HG03378 (cell line): ENCODE data around the gene CHCHD6.

Experiments
- ATAC-seq: cut with Tn5 transposase; IDR thresholded peaks from one replicate; pipeline ENCODE4 v1.9.1; 2021; ENCODE audit warnings: mild to moderate bottlenecking, moderate library complexity; ENCODE audit not compliant: unreplicated experiment

CHCHD6 gene

GRCh38 chr3:127000761-127001160, 296.7 kb downstream of the CHCHD6 start:
- no peak for ATAC-seq

DNA sequence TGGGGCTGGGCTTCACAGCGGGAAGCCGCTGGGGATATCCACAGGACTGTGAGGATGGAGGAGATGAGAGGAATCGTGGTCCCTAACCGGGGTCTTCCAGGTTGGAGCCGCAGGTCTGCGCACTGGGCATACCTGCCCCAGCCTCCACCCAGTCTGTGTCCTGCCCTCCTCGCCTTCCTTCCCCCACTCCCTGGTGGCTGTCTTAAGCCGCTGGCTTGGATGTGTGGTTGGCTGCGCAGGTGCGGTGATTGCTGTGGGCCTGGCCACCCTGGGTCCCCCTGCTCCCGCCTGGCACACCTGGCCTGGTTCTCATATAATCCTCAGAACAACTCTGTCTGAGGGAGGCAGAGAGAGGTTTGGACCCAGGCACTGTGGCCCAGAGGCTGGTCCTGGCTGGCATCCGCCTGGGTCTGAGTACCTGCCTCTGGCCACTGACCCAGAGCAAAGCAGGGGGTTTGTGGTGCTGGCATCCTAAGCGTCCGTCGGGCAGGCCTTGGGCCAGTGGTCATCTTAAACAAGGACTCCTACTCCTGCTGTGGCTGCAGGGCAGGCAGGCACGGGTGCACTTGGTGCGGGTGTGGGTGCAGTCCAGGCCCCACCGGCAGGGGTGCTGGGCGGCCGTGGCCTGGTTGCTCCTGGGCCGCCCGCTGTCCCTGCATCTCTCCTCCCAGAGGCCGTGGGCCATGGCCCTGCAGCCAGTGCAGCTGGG, 297.6 kb downstream of the CHCHD6 start:
- ATAC-seq: no peak

DNA sequence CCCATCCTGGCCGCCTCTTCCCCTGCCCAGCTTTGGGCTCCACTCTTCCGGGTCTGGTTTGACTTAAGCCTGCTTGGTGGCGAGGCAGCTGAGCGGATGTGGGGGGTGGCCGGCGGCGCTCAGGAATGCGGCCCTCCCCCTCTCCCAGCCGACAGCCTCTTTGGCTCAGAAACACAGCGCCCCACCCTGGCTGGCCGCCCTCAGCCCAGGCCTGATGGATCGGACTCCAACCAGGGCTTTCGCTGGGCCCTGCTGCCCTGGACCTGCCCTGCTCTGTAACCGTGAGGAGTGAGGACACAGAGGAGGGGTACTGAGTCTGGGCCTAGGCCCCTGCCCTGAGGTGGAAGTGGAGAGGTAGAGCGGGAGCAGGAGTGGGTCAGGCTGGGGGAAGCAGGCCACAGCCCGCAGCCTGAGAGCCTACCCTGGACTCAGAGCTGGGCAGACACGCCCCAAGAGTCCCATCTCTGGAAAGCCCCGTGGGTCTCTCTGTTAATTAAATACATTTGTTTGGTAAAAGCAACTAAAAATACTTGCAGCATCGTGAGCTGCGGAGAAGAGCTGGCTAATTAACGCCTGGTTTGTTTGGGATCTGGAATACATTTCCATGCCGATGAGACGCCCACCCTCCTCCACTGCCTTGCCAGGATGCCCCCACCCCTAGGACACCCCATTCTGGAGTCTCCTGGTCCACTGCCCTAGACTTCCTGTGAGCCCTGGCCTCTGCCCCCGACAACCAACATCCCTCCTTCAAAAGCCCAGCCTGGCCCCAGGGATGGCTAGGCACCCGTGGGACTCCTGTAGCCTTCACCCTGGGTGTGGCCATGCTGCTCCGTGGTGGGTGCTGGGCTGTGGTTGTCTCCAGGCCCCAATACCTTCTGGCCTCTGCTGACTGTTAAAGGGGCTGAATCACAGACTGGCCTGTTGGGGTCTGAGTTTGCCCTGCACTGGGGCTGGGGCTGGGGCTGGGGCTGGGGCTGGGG, 298.4 kb downstream of the CHCHD6 start:
- ATAC-seq: no peak

DNA sequence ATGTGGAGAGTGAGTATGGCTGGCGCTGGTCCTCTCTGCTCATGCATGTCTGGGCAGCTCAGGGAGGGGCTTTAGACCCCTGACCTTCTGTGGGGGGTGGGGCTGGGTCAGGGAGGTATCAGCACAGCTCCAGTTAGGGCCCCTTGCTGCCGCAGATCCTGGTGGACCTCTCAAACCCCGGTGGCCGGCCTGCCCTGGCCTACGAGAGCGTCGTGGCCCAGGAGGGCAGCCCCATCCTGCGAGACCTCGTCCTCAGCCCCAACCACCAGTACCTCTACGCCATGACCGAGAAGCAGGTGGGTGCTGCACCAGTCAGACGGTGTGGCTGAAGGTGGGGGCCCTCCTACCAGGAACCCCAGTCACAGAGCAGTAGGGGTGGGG, 299.1 kb downstream of the CHCHD6 start:
- ATAC-seq: no peak

GRCh38 chr3:127003601-127004280, 299.7 kb downstream of the CHCHD6 start:
- no peak for ATAC-seq

DNA sequence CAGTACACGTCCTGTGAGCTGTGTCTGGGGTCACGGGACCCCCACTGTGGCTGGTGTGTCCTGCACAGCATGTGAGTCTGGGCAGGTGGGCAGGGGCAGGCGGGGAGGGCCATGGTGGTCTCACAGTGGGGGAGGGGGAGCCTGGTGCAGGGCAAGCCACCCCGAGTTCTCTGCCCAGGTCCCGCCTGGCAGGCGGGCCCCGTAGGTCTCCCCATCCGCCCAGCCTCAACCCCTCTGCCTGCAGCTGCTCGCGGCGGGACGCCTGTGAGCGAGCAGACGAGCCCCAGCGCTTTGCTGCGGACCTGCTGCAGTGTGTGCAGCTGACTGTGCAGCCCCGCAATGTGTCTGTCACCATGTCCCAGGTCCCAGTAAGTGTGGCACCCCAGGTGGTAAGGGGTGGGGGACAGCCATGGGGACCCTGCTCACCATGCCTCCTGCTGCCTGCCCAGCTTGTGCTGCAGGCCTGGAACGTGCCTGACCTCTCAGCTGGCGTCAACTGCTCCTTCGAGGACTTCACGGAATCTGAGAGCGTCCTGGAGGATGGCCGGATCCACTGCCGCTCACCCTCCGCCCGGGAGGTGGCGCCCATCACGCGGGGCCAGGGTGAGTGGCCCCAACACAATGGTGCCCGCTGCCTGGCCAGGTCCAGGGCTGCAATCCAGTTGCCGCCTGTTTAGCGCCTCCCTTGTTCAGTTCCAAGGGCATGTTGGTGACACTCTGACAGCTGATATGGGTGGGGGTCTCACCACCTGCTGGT, 300.8 kb downstream of the CHCHD6 start:
- no peak for ATAC-seq

DNA sequence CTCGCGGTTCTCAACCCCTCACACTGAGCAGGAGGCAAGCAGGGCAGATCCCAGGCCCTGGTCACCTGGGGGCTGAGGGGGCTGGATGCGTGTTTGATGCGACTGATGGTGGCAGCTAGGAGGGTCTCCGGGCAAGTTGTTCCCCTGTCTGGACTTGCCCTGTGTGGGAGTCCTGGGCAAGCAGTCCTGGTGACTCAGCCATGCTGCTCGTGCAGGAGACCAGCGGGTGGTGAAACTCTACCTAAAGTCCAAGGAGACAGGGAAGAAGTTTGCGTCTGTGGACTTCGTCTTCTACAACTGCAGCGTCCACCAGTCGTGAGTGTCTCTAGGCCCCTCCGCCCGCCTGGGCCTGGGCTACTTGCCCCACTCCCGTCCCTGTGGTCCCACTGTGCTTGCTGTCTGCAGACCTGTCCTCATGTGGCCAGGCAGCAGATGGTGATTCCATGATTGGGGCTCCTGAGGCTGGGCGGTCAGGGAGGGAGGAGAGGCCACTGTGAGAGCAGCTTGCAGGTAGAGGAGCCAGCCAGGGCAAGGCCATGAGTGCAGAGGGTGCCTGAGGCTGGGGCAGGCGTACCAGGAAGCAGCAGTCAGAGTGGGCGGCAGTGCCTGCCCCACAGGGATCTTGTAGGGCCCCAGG, 301.9 kb downstream of the CHCHD6 start:
- no peak for ATAC-seq

GRCh38 chr3:127006781-127007436, 302.9 kb downstream of the CHCHD6 start:
- ATAC-seq: no peak

DNA sequence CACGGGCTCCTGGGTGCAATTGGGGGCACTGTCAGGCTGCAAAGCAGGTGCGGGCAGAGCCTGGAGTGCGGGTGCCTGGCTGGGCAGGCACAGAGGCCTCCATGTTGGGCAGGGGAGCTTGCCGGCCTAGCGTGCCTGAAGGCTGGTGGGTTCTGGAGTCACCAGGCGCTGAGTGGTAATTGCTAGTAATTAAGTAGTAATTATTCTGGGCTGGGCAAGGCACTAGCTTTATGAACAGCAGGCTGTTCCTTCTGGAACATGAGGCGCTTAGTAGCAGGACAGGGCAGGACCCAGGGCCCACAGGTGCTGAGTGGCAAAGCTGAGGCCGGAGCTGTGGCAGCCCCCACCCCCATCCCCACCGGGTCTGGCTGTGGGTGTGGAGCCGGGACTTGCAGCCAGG, 304.2 kb downstream of the CHCHD6 start:
- ATAC-seq: no peak

DNA sequence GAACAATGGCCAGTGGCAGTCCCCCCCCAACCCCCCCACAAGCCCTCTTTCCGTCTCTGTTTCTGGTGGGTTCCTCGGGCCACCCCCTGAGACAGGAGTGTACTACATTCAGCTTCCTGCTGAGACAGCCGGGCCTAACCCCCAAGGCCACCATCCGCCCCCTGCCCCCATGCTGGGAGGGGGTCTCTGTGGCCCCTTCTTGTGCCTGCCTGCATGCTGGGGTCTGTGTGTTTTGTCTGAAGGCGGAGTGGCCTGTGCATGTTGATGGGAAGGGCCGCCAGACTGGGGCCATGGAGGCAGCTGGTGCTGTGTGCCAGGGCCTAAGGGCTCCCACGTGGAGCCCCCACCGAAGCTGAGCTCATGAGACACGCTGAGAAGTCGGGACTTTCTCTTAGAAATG, 305.5 kb downstream of the CHCHD6 start:
- ATAC-seq: no peak
